MV-4-11 (cell line): Measurements from ENCODE around the gene INTS3.
A peak's percentile ranks its signal among the peaks of the same experiment; 100 is the strongest.

Experiments used
- DNase-seq: peaks from one replicate; lab custom pipeline; 2025; lab: John Stamatoyannopoulos, UW

The INTS3 gene

GRCh38 chr1:153727463-153728304, at the start of gene INTS3:
INTS3 (plus strand) TSS chr1:153728050; CDS start chr1:153728635, 585 bp downstream.
- peak; percentile 100 for DNase-seq

- peak; percentile 10 for DNase-seq
Measured at GRCh38 chr1:153678519-153679336, 49.1 kb upstream of the INTS3 start, which contains the start of gene NPR1. NPR1 (plus strand) TSS chr1:153678688; CDS start chr1:153679109, 421 bp downstream.

GRCh38 chr1:153679337-153680119, 48.3 kb upstream of the INTS3 start:
- DNase-seq: no peak

- DNase-seq: no peak
Measured at GRCh38 chr1:153680120-153680403, 47.8 kb upstream of the INTS3 start.

GRCh38 chr1:153682730-153683129, 45.1 kb upstream of the INTS3 start:
- no peak for DNase-seq

- no peak for DNase-seq
Measured at GRCh38 chr1:153683854-153684253, 44.0 kb upstream of the INTS3 start.

GRCh38 chr1:153684892-153685291, 43.0 kb upstream of the INTS3 start:
- DNase-seq: no peak

- no peak for DNase-seq
Measured at GRCh38 chr1:153685544-153686340, 42.1 kb upstream of the INTS3 start.

- DNase-seq: no peak
Measured at GRCh38 chr1:153687346-153688125, 40.3 kb upstream of the INTS3 start.

- no peak for DNase-seq
Measured at GRCh38 chr1:153688276-153688675, 39.6 kb upstream of the INTS3 start.

- no peak for DNase-seq
Measured at GRCh38 chr1:153688736-153689328, 39.0 kb upstream of the INTS3 start.

GRCh38 chr1:153693466-153693865, 34.4 kb upstream of the INTS3 start:
- DNase-seq: no peak

- DNase-seq: no peak
Measured at GRCh38 chr1:153696741-153697140, 31.1 kb upstream of the INTS3 start.

GRCh38 chr1:153697191-153698019, 30.4 kb upstream of the INTS3 start:
- DNase-seq: no peak

GRCh38 chr1:153698020-153698922, 29.6 kb upstream of the INTS3 start:
- no peak for DNase-seq

- no peak for DNase-seq
Measured at GRCh38 chr1:153698923-153699714, 28.7 kb upstream of the INTS3 start.

- DNase-seq: no peak
Measured at GRCh38 chr1:153699768-153700167, 28.1 kb upstream of the INTS3 start.

- no peak for DNase-seq
Measured at GRCh38 chr1:153705484-153705883, 22.4 kb upstream of the INTS3 start.
